ENCODE measurements around the gene HPN.

HPN gene

GRCh38 chr19:35105411-35106290 is 64.1 kb downstream of the HPN start:
- no peak for DNase-seq (ENCODE audit: low spot score)

DNA sequence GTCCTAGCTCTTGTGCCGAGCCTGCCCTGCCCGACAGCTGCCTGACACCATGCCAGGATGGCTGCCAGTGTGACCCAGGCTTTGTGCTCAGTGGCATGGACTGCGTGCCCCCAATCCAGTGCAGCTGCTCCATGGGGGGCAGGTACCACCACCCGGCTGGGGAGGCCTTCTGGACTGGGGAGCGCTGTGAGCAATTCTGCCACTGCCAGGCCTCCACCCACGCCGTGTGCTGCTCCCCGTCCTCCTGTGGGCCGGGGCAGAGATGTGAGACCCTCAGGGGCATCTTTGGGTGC is 64.7 kb downstream of the HPN start:
- no peak for DNase-seq (ENCODE audit: low spot score)

GRCh38 chr19:35106898-35107541 is 65.5 kb downstream of the HPN start:
- no peak for DNase-seq (ENCODE audit: low spot score)

- DNase-seq (ENCODE audit: low spot score): peak; percentile 60
These were observed 66.0 kb downstream of the HPN start for GRCh38 chr19:35107545-35107944.

- no peak for DNase-seq (ENCODE audit: low spot score)
These were observed 67.2 kb downstream of the HPN start for GRCh38 chr19:35108730-35109129.

- DNase-seq (ENCODE audit: low spot score): no peak
These were observed 68.0 kb downstream of the HPN start for GRCh38 chr19:35109395-35110112.

DNA sequence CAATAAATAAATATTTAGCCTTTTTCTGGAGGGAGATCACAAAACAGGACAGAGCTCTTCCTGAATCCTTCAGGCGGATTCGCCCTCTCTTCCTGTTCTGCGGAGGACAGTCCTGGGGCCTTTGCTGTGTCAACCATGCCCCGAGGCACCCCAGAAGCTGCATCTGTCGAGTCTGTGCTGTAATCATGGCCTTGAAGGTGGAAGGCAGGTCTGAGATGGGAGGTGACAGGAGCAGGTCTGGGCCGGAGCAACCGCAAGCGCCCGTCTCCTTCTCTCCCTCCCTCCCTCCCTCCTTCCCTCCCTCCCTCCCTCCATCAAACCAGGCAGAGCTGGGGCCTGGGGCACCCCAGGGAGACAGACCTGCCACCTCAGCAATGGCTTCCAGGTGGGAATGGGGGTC is 69.5 kb downstream of the HPN start:
- DNase-seq (ENCODE audit: low spot score): no peak

GRCh38 chr19:35112995-35113688 is 71.6 kb downstream of the HPN start:
- no peak for DNase-seq (ENCODE audit: low spot score)

GRCh38 chr19:35114353-35115176 is 73.0 kb downstream of the HPN start:
- DNase-seq (ENCODE audit: low spot score): peak; percentile 86

- DNase-seq (ENCODE audit: low spot score): no peak
These were observed 73.8 kb downstream of the HPN start, which contains the start of gene FXYD3 for GRCh38 chr19:35115177-35115951. TSS of gene FXYD3 (plus strand) at chr19:35115823. CDS start at chr19:35119377, 3,554 bp downstream.
